Stimulated activated CD4-positive, alpha-beta T cell treated with anti-CD3 and anti-CD28 coated beads, Interleukin-2, amount 100 ng/mL, for 24 hours (primary cell): ENCODE measurements around the gene SPTLC1.

Experiments used
- DNase-seq, 2 donors: peaks; one replicate each; pipeline ENCODE4 v3.0.0-alpha.2; 2020

The SPTLC1 gene

GRCh38 chr9:92077888-92078287, 37.3 kb downstream of the SPTLC1 start:
- no peak for DNase-seq

- DNase-seq = no peak
Measured at GRCh38 chr9:92071634-92072033, 43.6 kb downstream of the SPTLC1 start.

- DNase-seq = no peak
Measured at GRCh38 chr9:92066168-92066567, 49.0 kb downstream of the SPTLC1 start.

- DNase-seq = no peak
Measured at GRCh38 chr9:92064711-92065110, 50.5 kb downstream of the SPTLC1 start.

GRCh38 chr9:92061184-92061583, 54.0 kb downstream of the SPTLC1 start:
- no peak for DNase-seq

- DNase-seq = no peak
Measured at GRCh38 chr9:92059661-92060060, 55.6 kb downstream of the SPTLC1 start.

GRCh38 chr9:92058723-92059444, 56.3 kb downstream of the SPTLC1 start:
- DNase-seq = no peak

GRCh38 chr9:92058026-92058425, 57.2 kb downstream of the SPTLC1 start:
- DNase-seq = no peak

- DNase-seq = no peak
Measured at GRCh38 chr9:92057226-92057625, 58.0 kb downstream of the SPTLC1 start.

GRCh38 chr9:92055624-92056023, 59.6 kb downstream of the SPTLC1 start:
- no peak for DNase-seq

- DNase-seq = no peak
Measured at GRCh38 chr9:92048924-92049625, 66.1 kb downstream of the SPTLC1 start.

GRCh38 chr9:92047500-92047899, 67.7 kb downstream of the SPTLC1 start:
- DNase-seq = no peak

- no peak for DNase-seq
Measured at GRCh38 chr9:92046676-92047075, 68.5 kb downstream of the SPTLC1 start.

GRCh38 chr9:92044936-92045335, 70.3 kb downstream of the SPTLC1 start:
- DNase-seq = no peak

- no peak for DNase-seq
Measured at GRCh38 chr9:92043002-92043401, 72.2 kb downstream of the SPTLC1 start.

GRCh38 chr9:92042260-92042659, 73.0 kb downstream of the SPTLC1 start:
- DNase-seq = no peak

- no peak for DNase-seq
Measured at GRCh38 chr9:92036756-92037155, 78.5 kb downstream of the SPTLC1 start.

- no peak for DNase-seq
Measured at GRCh38 chr9:92036411-92036746, 78.8 kb downstream of the SPTLC1 start.

GRCh38 chr9:92035687-92036410, 79.4 kb downstream of the SPTLC1 start:
- DNase-seq = no peak

GRCh38 chr9:92035146-92035545, 80.1 kb downstream of the SPTLC1 start:
- DNase-seq = no peak

- no peak for DNase-seq
Measured at GRCh38 chr9:92033991-92034390, 81.2 kb downstream of the SPTLC1 start.

- no peak for DNase-seq
Measured at GRCh38 chr9:92033307-92033706, 81.9 kb downstream of the SPTLC1 start.

- DNase-seq = no peak
Measured at GRCh38 chr9:92032891-92033290, 82.3 kb downstream of the SPTLC1 start.

GRCh38 chr9:92030367-92030766, 84.8 kb downstream of the SPTLC1 start:
- no peak for DNase-seq
